Stimulated activated CD4-positive, alpha-beta T cell treated with anti-CD3 and anti-CD28 coated beads, TNF-alpha, amount 100 ng/mL, for 1 hour (primary cell): ENCODE data around the gene KRT74.

ENCODE experiments used
- DNase-seq, 3 donors: peaks; one replicate each; pipeline ENCODE4 v3.0.0-alpha.2; 2020; ENCODE audit warnings: low read depth in 3 of 3, low spot score in 1 of 3

The KRT74 gene

DNA sequence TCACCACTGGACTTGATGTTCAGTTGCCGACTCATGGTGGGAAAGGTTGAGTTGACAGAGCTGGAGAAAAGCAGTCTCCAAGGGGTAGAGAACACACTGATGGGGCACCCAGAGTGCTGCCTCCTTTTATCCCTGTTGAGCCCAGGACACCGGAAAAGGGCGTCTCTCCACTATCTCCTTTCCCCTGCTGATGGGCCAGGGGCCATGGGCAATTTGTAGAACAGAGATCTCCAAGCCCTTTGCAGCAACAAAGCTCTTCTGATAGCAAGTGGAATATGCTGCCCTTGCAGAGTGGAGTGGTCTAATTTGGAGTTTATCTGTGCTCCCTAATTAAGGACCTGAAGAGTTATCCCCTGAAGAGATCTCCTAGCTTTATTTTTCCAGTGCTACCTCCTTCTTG, at the start of gene KRT74:
Gene KRT74 (minus strand): TSS at position 101 of the 400 bp plus-strand sequence. CDS start 66 bp downstream, at position 35.
- DNase-seq: no peak

GRCh38 chr12:52622349-52622748, 48.7 kb upstream of the KRT74 start:
- no peak for DNase-seq

GRCh38 chr12:52618866-52619265, 45.2 kb upstream of the KRT74 start:
- DNase-seq: no peak

DNA sequence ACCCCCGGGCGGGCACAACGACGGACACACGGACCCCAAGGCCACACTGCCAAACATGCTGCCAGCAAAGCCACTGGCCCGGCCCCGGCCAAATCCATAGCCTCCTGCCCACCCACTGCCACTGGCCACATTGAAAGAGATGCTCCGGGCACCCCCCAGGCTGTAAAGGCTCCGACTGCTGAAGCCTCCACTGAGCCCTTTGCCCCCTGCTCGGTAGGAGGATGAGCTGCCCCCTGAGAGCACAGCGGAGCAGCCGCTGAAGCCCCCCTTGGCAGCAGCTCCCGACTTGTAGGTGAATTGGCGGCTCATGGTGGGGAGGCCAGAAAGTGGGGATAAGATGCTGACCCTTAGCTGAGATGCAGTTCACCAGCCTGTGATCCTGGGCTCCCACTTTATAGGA, 44.6 kb upstream of the KRT74 start, which contains the start of gene KRT73:
Gene KRT73 (minus strand): TSS at position 344 of the 400 bp plus-strand sequence. CDS start 35 bp downstream, at position 309.
- DNase-seq: no peak

GRCh38 chr12:52617403-52617785, 43.8 kb upstream of the KRT74 start:
- no peak for DNase-seq

DNA sequence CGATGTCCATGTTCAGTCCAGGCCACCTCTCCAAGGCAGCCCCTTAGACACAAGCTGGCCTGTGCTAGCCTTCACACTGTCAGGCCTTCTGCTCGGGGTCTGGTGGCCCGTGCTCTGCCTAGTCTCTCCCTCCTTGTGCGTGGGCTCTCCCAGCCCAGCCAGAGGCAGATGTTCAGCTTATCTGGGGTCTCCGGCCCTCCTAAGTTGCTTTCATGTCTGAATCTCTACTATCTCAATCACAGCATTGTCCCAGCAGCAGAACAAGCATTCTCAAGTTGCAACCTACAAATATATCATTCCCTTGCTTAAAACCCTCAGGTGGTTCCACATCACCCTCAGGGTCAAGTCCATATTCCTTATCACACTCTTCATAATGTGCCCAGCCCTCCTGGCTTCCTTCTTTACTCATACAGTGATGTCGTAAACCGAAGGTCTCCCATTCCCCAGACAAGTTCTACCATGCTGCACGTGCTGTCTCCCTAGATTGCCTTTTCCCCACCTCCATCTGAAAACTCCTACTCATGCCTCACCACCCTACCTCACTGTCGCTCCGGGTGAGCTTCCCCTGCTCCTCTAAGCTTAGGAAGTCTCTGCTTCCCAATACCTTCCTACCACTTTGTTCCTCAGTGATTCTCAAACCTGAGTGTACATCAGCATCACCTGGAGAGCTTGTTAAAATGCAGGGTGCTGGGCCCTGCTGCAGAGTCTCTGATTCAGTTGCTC, 43.2 kb upstream of the KRT74 start:
- DNase-seq: no peak

- DNase-seq: no peak
Measured at GRCh38 chr12:52615912-52616311, 42.3 kb upstream of the KRT74 start.

DNA sequence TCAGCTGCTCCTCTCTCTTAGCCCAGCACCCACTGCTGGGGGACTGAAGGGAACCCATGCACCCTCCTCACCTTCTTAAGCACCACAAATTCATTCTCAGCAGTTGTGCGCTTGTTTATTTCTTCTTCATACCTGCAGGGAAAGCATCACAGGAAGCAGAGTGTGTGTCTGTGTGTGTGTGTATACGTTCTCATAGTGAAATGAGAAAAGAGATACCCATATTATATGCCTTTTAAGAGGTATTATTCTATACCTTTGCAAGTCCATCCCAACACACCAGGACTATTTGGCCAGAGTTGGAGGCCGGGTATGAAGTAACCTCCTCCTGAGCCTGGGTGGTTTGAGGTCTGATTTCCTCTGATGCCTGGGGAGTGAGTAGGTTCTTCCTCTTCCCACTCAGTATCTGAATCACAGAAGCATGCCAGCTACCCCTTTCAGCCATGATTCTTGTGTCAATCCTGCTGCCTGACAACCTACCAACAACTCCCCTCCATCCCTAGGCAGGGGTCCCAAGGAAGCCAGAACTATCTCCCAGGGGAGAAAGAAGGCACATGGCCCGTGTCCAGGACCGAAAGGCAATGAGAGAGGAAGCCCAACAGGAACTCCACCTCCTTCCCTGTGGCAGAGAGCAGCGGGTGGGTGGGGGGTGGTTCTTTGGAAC, 41.7 kb upstream of the KRT74 start:
- DNase-seq: no peak

GRCh38 chr12:52614381-52615207, 41.0 kb upstream of the KRT74 start:
- DNase-seq: no peak

GRCh38 chr12:52613384-52614030, 39.9 kb upstream of the KRT74 start:
- DNase-seq: no peak

- DNase-seq: no peak
Measured at GRCh38 chr12:52612431-52613383, 39.1 kb upstream of the KRT74 start.

GRCh38 chr12:52611080-52611468, 37.4 kb upstream of the KRT74 start:
- no peak for DNase-seq

DNA sequence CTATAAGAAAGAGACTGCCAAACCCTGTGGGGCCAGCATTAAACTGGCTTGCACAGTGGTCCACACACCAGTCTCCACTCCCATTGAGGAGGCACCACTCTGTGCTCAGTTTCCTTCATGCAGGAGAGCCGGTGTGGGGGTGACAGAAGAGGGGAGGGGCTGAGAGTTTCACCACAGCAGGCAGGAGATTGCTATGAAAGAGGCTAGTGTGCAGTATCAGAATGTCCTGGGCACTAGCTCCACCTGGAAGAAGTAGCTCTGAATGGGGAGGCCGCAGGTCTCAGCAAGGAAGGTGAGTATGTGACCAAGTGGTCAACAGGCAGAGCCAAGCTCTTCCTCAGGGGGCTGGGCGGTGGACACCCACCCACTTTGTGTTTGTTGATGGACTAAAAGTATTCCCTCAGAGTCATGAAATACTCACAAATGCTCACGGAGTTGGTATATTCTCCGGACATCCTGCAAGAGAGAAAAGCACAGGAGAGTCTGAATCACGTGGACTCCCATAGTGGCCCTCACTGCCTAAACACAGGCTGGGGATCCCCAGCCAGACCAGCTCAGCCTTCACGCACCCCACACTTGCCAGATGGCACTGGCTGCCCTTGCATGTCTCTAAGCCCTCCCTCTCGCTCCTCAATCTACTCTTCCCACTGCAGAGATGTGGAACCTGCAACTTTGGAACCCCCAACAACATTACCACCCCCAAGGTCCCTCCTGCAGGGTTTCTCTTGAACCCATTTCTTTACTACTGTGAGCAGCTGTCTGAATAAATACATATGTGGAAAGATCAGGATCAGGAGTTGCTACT, 35.4 kb upstream of the KRT74 start:
- DNase-seq: no peak

DNA sequence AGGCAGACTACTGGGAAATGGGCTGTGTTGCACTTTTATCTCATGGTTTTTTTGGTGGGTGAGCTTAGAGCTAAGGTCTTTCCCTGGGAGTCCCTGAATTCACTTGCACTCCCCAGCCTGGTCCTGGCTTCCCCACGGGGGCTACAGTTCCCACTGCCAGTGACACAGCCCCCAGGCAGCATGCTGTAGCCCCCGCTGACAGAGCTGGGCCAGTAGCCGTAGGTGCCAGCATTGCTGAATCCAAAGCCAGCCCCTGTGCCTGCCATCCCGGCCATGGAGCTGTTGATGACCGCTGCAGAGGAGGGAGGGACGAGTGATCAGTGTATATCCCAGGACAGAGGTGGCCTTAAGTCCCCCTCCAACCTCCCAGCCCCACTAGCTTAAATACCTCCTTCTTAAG, 34.5 kb upstream of the KRT74 start:
- no peak for DNase-seq

- no peak for DNase-seq
Measured at GRCh38 chr12:52607314-52607713, 33.7 kb upstream of the KRT74 start.

GRCh38 chr12:52606581-52607218, 33.1 kb upstream of the KRT74 start:
- DNase-seq: no peak

- DNase-seq: no peak
Measured at GRCh38 chr12:52606096-52606495, 32.5 kb upstream of the KRT74 start.

GRCh38 chr12:52605542-52605941, 31.9 kb upstream of the KRT74 start:
- DNase-seq: no peak

DNA sequence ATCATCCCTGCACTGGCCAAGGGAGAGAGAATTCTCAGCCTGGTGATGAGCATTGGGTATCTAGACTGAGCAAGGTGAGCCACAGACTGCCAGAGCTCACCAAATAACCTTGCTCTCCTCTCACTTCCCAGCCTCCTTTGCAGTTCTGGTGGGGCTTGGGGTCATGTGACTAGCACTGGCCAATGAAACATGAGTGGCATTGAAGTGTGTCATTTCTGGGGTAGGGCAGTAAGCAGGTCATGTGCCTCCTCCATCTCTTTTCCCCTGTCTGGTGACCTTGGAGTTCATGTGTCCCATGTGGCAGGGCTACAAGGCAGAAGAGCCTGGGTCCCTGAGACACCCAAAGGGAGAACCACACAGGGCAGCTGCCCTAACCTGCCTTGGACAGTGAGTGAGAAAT, 31.2 kb upstream of the KRT74 start:
- DNase-seq: no peak
